ENCODE measurements around the gene NALCN. TPM values are rescaled to one million over a fixed set of nuclear protein-coding genes. Genes with fewer than 3 reads are reported as not detected.

Gene NALCN
- polyA plus RNA-seq, 3 donors = 1.2 to 2.0 (median 1.3) TPM

GRCh38 chr13:101025519-101025918 is 390.8 kb downstream of the NALCN start:
- no peak for DNase-seq

GRCh38 chr13:101019126-101019525 is 397.2 kb downstream of the NALCN start:
- DNase-seq = no peak

DNA sequence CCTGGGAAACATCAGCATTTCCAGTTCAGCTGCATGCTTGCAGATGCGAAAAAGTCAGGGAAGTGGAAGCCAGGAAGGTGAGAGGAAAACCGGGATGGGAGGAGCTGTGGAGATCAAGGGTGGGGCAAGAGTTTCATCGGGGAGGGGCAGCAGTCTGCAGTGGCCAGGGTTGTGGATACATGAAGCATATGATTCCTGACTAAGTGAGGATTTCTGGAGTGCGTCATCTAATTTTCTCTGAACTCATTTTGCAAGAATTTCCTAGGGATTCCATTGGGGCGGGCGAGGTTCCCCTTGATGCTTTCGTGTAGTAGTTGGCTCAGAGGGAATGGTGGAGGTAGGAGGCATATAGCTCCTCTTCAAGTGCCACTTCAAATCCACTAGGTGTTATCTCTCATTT is 397.6 kb downstream of the NALCN start:
- no peak for DNase-seq

GRCh38 chr13:101017123-101017872 is 399.0 kb downstream of the NALCN start:
- DNase-seq = no peak

DNA sequence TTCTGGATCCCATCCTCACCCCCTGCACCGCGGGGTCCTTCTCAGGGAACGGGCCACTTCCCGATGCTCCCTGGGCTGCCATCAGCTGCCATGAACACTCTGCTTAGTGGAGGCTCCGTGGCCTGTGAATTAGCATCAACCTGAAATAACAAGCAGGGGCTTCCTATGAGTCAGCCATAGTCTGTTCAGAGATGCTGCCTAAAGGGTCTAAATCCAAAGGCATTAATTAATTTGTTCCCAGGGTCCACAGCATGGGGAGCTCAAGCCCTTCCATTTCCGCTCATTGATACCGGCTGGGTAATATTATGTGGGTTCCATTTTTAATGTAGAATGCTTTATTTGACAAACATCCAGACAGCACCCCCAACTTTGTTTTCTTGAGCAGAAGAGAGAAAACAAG is 399.8 kb downstream of the NALCN start:
- DNase-seq = no peak

DNA sequence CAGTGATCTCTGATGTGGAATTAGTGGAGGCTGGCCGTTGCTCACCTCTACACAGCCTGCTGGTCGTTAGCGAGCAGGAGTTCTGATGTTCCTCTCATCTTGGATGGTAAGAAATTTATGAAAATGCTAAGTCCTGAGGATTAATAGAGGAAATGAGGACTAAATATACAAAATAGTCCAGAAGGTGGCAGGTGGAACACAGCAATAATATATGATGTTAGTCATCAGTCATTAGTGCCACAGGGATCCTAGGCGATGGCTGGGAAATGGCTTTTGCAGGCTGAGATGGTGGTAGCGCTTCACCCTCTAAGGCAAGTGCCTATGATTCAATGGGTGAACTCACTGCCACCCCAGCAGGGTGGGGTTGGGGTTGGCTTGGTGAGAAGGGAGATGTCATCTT is 403.1 kb downstream of the NALCN start:
- no peak for DNase-seq

DNA sequence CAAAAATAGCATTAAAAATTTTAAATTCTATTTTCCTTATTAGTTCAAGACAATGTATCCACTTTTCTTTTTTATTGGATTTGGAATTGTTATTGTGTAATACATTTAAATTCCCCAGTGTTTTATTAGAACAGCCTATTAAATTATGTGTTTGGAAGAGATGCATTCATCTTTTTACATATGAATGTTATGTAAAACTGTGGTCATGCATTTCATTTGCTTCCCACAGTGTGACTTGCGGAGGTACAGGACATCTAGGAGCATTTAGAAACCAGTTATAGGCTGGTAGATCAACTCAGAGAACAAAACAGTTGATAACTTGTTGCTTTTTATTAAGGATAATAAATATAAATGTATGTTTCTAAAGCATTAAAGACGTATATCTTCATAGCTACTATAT is 406.2 kb downstream of the NALCN start:
- no peak for DNase-seq

DNA sequence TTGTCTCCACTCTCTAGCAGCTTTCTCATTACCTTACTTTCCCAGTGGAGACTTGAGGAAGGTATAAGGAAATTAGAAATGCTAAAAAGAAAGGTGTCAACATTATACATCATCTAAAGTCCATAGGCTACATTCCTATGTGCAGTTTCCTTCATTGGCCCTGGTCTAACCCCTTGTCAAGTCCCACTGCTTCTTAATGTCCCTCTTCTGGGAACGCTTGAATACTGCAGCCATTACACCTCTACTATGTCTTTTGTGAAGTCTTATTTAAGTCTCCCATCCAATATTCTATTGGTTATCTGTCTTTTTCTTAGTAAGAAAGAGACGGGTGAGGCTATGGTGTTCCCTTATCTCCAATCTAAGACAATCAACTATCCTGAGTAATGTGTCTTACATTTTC is 409.1 kb downstream of the NALCN start:
- no peak for DNase-seq

Other genes starting within 250 kb of the NALCN start
- gene ITGBL1, start 36.2 kb upstream of the NALCN start, polyA plus RNA-seq (ENCODE audit: insufficient read length in 3 of 3) = 1 to 10 TPM in 1 of 3 donors, under 1 TPM in 2; 0.59 to 1.4 (median 0.78) TPM

All from renal pelvis (tissue), 4 donors.